ENCODE measurements around the gene SCAMP5.

GRCh38 chr15:74960995-74961588 is 34.3 kb upstream of the SCAMP5 start:
- TF ChIP-seq EZH2 (IDR thresholded peaks at IDR 0.05): no peak
- TF ChIP-seq POLR2AphosphoS5 (IDR thresholded peaks at IDR 0.05; ENCODE audit: borderline replicate concordance, low read depth, low read length): no peak
